ENCODE results near the gene BTBD1.

DNA sequence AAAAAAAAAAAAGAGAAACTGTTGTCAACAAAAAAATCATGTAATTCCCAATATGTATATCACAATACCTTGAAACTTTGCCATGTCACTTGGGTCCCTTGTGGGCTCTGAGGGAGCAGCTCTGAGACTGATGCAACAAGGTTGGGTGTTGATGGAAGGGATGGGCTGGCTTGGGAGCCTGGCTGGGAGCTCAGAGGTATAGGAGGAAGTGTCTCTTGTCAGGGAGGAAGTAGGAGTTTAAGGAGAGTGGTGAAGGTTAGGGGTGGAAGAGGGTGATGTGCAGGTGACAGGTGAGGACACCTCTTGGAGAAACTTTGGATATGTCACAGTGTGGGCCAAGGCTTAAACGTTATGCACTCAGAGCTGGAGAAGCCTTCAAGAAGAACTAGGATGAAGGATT is 38.4 kb upstream of the BTBD1 start:
- no peak for TF ChIP-seq CTCF (IDR thresholded peaks at IDR 0.05)
- no peak for TF ChIP-seq EZH2 (IDR thresholded peaks at IDR 0.05)
- no peak for TF ChIP-seq EZH2phosphoT487 (IDR thresholded peaks at IDR 0.05)
